GM12891 (cell line): ENCODE measurements around the gene GABBR2.

Experiments used
- POLR2A ChIP-seq: IDR thresholded peaks from 2 replicates; pipeline ENCODE4 v1.6.1; 2011; ENCODE audit warnings: low read depth, low read length, control low read depth
- POLR2AphosphoS5 ChIP-seq: IDR thresholded peaks from 2 replicates; pipeline ENCODE4 v1.6.1; 2011; ENCODE audit warnings: low read depth, low read length, control low read depth

GRCh38 chr9:98590101-98590500 is 118.6 kb downstream of the GABBR2 start:
- TF ChIP-seq POLR2AphosphoS5 = no peak
- no peak for TF ChIP-seq POLR2A
